CD4-positive, alpha-beta T cell treated with Interleukin-10 for 1 hour (primary cell): ENCODE measurements around the gene SNX32.
A peak's percentile ranks its signal among the peaks of the same experiment; 100 is the strongest.

ENCODE experiments used
- DNase-seq: peaks from one replicate; pipeline ENCODE4 v3.0.0-alpha.2; 2020

The SNX32 gene

DNA sequence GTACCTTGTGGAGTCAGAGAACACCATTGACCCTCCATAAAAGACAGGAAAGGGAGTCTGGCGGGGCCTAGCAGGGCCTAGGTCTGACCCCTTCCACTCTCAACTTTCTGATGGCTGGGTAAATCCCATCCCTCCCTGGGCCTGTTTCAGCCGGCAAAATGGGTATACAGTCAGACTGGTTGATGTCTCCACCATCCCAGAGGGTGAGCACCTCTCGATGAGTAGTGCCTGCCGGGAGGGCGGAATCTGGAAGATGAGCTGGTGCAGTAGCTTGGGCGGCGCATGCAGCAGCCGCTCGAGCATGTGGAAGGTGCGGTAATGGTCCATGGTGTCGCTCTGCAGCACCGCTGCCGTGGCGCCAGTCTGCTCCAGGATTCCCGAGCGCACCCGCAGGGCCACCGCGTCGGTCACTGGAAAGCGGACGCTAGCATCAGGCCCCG is 54.0 kb downstream of the SNX32 start:
- DNase-seq, result no peak

DNA sequence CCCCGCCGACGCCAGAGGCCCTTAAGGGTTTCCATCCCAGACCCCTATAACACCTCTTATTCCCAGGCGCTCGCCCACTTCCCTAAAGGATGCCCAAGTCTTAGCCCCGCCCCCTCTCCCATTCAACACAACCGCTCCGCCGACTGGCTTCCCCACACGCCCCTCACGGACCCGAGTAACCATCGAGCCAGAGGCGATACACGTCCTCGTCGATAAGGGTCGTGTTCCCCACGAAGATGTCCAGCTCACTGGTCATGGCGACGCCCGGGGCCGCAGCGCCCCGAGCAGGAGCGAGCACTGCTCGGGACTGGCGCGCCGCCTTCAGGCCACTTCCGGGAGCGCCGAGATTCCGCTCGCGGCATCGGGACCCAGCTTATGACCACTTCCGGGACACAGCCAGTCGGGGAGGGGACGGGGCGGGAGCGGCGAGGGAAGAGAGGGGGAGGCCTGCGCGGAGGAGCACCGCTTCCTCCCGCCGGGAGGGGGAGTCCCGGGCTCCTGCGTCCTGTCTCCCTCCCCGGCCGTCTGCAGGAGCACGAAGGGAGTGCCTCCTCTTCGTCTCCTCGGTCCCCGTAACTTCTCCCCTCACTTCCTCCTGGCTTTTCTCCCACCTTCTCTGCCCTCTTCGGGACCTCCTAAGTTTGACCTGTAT is 54.5 kb downstream of the SNX32 start, which contains the start of gene FIBP:
TSS of gene FIBP (minus strand) at position 309 of the 652 bp plus-strand sequence. CDS start at position 256, 53 bp downstream.
- DNase-seq, result peak; percentile 96

DNA sequence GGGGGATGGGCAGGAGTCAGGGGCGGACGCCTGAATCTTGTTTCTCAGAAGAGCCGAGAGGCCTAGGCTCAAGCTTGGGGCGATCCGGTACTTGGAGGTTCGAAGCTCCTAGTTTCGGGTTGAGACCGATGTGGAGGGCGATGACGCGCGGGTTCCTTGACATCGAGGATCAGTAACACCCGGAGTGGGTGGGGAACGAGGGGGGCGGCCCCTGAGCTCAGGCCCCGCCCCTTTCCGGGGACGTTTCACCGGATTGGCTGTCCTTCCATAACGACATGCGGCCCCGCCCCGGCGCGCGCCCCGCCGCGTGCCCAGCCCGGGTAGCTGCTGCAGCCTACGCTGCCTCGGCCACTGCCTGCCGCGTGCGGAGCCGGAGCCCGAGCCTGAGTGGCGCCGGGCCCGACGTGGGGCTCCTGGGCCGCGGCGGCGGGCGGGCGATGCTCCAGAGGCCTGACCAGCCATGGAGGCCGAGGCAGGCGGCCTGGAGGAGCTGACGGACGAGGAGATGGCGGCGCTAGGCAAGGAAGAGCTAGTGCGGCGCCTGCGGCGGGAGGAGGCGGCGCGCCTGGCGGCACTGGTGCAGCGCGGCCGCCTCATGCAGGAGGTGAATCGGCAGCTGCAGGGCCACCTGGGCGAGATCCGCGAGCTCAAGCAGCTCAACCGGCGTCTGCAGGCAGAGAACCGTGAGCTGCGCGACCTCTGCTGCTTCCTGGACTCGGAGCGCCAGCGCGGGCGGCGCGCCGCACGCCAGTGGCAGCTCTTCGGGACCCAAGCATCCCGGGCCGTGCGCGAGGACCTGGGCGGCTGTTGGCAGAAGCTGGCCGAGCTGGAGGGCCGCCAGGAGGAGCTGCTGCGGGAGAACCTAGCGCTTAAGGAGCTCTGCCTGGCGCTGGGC is 56.8 kb downstream of the SNX32 start, which contains the start of gene CCDC85B:
TSS of gene CCDC85B (plus strand) at position 350 of the 895 bp plus-strand sequence. CDS start at position 461, 111 bp downstream.
- peak; percentile 98 for DNase-seq

DNA sequence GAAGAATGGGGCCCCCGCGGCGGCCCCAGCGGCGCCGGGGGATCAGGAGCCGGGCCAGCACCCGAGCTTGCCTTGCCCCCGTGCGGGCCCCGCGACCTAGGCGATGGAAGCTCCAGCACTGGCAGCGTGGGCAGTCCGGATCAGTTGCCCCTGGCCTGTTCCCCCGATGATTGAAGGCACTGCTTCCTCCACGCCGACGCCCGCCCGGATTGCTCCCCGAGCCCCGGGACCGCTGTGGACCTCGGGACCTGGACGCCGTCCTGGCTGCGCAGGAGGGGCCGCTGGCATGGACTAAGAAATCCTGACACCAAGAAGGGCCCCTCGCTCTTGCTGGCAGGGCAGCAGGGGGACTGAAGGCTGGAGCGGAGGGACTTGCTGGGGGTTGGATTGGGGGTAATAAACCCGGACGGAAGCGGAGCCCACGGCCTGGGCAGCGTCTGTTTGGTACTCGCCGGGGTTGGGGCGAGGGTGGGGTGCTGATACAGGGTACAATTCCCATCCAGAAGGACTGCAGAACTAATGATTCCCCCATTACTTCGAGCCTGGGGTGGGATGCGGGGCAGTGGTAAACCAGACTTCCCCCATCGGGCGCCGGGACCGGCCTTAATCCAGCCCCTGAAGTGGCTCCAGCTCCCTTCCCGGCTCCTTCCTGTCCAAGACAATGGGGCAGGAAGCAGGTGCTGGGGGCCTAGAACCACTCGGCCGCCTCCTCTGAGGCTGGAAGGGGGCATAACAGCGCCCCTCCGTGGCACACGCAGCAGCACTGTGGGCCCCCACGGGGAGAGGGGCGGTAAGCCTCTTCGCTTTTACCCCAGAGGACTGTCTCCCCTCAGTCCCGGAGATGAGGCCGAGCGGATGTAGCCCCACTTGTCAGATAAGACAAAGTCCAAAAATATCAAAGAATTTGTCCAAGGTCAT is 57.7 kb downstream of the SNX32 start:
- DNase-seq, result peak; percentile 44

DNA sequence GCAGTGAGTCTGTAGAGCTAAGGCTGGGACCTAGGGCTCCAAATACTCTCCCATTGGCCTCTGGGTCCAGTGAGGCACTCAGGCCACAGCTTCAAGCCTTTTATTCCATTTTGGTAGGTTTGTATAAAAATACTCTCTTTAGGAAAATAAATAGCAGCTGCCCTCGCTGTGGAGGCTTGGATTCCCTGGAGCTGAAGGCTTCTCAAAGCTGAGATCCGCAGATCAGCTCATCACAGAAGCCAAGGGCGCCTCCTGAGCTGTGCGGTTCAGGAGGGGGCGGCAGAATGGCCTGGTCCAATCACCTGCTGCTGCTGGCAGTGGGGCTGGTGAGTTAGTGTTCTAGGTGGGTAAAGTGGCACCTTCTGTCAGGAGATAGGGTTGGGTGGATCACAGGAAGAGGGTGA is 58.4 kb downstream of the SNX32 start:
- peak; percentile 45 for DNase-seq

DNA sequence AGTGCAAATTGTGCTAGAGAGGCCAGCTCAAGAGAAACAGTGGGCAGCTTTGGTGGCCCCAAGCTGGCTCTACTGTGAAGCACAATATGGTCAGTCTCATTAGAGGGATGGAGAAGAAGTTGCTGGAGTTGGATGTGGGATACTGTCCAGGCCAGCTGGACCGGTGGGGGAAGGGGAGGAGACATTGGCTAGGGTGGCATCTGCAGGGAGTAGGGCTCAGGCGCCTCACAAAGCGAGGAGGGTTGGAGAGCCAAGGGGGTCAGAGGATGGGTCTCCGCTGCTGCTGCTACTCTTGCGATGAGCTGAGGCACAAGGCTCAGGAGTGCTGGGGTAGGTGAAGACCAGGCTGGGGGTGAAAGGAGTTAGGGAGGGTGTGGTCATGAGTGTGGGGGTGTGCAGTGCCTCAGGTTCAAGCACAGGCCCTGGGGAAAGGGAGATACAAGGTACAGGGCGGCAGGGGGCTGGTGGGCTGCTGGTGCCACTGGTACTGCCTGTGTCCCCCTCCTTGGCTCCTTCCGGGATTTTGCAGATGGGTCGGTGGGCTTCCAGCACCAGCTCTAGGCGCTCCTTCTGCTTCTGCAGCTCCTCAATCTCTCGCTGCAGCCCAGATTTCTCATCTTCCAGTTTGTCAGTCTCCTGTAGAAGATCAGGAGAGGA is 59.0 kb downstream of the SNX32 start:
- no peak for DNase-seq

DNA sequence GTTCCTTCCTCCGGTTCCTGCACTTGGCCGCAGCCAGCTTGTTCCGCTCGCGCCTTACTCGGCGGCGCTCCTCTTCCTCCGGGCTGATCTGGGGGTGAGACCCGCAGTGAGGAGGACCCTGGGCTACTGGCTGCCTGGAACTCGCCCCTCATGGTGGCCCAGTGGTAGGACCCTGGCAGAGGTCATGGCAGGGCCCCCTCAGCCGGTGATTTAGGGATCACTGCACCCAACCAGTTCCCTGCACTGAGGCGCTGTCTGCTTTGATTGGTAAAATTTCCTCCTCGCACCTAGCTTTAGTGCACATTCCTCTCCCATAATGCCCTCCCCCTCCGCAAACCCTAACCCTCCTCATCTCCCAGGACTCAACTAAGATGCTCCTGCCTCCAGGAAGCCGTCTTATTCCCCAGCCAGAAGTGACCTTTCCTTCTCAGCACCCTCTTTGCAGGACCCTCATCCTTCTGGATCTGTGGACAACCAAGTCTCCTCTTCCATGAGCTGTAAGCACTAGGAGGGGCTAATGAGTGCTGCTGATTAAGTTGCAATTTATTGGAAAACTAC is 60.4 kb downstream of the SNX32 start:
- DNase-seq, result peak; percentile 58

DNA sequence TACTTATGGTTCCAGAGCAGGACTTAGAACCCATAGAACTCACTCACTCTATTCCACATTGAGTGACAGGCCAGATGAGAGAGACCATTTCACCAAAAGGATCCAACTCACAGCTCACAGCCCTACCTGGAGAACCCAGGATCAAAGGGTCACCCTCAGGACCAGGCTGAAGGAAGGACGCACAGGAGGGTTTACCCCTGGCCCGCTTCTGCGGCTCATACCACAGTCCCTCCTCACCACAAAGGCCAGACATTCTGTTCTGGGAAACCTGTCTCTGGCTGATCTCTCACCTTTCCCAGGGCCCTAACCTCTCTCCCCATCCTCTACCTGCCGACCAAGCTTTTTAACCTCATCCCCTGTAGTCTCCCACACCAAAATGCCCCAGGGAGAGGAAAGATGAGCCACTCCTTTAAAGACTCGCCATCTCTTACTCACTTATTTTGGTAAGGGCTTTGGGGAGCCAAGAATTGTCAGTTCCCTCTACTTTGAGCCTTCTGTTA is 61.8 kb downstream of the SNX32 start:
- no peak for DNase-seq

DNA sequence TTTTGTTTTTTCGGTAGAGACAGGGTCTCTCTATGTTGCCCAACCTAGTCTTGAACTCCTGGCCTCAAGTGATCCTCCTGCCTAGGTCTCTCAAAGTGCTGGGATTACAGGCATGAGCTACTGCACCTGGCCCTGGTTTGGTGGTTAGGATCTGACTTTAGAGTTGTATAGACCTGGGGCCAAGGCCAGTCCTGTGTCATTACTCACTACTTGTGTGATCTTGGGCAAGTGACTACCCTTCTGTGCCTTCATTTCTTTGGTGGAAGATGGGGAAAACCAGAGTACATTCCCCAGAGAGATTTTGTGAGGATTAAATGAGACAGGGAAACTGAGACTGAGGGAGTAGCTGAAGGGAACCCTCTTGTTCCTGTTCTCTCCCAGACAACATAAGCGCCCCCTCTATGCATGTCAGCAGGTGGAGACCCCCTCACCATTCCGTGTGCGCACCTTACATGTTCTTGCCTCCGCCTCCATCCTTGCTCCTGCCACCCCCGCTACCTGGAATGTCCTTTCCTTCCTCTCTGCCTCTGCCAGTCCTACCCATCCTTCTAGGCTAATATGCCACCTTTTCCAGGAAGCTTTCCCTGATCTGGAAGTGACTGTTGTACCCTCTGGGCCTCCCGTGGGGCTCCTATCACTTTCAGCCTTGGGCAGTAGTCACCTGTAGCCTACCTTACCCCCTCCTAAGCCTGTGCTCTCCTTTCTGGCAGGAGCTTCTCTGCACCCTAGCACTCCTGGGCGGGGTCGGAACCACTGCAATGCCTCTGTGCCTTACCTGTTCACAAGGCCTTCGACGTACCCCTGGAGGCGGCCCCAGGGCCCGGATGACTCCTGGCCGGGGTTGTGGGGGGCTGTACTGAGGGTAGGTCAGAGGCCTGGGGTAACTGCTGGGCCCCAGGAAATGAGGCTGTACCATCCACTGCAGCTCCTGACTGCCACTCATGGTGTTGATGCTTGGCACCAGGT is 62.6 kb downstream of the SNX32 start:
- no peak for DNase-seq

DNA sequence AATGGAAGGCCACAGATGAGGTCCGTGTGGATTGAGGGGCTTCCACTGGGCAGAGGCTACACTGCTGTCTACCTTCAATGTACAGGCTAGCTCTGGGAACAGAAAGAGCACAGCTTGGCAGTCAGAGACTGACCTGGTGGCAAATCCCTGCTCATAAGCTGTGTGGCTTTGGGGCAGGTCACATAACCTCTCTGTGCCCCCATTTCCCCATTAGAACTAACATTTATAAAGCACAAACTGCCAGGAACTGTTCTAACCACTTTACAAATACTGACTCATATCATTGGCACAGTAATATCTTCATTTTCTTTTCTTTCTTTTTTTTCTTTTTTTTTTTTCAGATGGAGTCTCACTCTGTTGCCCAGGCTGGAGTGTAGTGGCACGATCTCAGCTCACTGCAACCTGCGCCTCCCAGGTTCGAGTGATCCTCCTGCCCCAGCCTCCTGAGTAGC is 63.3 kb downstream of the SNX32 start:
- no peak for DNase-seq

DNA sequence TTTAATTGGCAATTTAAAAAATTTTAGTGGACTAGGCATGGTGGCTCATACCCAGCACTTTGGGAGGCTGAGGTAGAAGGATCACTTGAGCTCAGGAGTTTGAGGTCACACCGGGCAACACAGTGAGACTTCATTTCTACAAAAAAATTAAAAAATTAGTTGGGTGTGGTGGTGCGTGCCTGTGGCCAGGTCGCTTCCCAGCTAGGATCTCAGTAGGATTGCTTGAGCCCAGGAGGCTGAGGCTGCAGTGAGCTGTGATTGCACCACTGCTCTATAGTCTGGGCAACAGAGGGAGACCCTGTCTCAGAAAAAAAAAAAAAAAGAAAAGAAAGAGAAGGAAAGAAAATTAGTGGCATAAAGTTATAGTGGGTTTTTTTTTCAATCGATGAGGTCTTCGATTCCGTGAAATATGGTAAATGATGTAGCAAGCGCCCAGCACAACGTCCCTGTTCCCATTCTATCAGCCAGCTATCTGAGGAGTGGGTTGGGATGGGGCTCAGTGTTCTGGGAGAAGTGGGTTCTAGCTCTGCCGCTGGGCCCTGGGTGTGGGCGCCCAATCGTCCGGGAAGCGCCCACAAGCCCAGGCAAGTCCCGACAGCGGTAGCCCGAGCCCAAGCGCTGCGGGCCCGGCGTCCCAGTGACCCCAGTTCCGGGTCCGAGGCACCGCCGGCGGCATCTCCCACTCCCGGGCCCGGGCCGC is 65.0 kb downstream of the SNX32 start:
- DNase-seq, result no peak

DNA sequence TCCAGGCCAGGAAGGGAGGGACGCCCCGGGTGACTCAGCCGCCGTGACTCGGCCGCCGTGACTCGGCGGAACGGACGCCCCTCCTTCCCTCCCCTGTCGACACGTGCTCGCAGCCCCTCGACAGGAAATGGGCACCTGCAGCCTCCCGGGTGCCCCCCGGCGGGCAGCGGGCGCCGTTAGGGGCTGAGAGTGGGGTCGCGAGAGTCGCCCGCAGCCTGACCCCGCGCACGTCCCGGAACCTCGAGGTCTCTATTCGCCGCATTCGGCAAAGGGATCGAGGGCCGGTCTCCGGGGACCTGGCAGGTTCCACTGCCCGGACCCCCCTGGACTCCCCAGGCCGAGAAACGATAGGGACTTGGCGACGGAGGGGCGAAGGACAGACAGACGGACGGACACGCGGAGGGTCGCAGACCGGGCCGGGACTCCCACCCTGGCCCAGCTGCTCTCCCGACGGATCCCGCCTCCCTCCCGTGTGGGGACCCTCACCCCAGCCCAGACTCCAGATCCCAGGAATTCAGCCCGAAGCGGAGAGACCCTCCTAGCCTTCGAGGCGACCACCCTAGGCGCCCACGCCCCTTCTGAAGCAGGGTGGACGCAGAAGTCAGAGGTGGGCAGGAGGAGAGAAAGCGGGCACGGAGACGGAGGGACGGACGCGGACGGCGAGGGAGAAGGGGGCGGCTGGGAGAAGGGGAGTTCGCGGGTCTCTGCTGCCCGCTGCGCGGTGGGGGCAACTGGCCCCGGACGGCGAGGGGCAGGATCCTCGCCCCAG is 65.8 kb downstream of the SNX32 start:
- peak; percentile 58 for DNase-seq

DNA sequence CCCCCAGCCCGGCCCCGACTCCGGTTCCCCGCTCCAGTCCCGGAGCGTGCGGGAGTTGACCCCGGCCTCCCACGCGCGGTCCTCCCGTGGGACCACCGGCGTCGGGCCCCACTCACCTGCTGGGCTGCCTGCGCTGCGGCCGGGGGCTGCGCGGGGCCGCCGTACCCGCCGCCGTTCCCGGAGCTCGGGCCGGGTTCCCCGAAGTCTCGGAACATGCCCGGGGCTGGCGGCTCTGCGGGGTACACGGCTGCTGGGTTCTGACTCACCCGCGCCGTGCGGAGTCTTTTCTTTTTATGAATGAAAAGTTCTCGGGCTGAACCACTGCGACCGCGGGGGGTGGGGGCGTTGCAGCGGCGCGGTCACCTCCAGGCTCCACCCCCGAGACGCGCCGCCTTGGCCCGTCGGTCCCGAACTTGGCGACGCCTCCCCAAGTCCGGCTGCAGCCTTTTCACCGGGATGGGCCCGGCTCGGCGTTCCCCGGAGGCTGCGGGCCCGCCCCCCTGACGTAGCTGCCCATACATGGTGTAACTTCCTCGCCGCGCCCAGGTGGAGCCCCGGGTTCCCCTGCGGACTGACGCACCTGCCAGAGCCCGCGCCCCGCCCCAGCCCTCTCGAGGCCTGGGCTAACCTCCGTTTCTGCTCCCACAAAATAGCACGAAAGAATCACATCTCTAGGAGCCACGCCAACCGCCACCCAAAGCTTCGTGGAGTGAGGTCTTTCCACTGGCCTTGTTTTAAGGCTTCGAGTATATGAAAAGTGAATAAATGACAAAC is 66.5 kb downstream of the SNX32 start, which contains the start of gene FOSL1:
TSS of gene FOSL1 (minus strand) at position 264 of the 774 bp plus-strand sequence. CDS start at position 215, 49 bp downstream.
- peak; percentile 97 for DNase-seq

DNA sequence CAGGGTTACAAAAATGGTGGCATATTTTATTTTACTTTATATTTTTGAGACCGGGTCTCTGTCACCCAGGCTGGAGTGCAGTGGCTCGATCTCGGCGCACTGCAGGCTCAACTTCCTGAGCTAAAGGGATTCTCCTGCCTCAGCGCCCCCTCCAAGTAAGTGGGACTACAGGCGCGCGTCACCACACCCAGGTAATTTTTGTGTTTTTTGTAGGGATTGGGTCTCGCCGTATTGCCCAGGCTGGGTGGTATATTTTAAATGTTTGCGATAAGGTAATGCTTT is 67.1 kb downstream of the SNX32 start:
- no peak for DNase-seq

DNA sequence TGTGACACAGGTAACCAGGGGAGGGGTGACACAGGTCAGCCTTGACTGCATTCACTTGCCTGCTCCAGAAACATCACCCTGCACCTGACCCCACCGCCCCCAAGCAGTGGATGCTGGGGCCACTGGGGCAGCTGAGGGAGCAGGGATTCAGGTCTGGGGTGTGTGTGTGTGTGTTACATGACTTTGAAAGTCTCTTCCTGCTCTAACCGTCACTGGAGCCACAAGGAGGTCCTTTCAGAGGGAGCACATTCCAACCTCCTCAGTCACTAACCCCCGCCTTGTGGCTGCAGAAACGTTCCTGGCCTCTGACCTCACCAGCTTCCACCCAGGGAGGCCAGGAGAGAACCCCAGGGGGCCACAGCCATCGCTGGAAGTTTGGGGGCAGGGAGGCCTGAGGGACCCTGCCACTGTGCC is 69.3 kb downstream of the SNX32 start:
- DNase-seq, result no peak
